WERI-Rb-1 (cell line): ENCODE measurements around the gene PIP5K1C.

Experiments used
- DNase-seq: peaks from one replicate; pipeline ENCODE4 v3.0.0-alpha.2; 2020
- H3K27ac ChIP-seq: fragments of 250-450 bp; sonication (Bioruptor Pico); 2 replicates; pipeline ENCODE4 v1.5.1; 2020; ENCODE audit warnings: mild to moderate bottlenecking, moderate library complexity
- H3K27me3 ChIP-seq: fragments of 250-450 bp; sonication (Bioruptor Pico); 2 replicates; pipeline ENCODE4 v1.5.1; 2021; ENCODE audit warnings: mild to moderate bottlenecking, low read depth, moderate library complexity; ENCODE audit not compliant: insufficient read depth, severe bottlenecking
- H3K36me3 ChIP-seq: fragments of 250-450 bp; sonication (Bioruptor Pico); 2 replicates; pipeline ENCODE4 v1.5.1; 2020; ENCODE audit warnings: mild to moderate bottlenecking, moderate library complexity
- H3K4me3 ChIP-seq: 2 replicates; pipeline ENCODE4 v1.5.1; 2011; ENCODE audit warnings: low read depth, mild to moderate bottlenecking, control low read depth, low read length
- H3K9me3 ChIP-seq: fragments of 250-450 bp; sonication (Bioruptor Pico); 2 replicates; pipeline ENCODE4 v1.5.1; 2021; ENCODE audit warnings: mild to moderate bottlenecking, moderate library complexity; ENCODE audit not compliant: severe bottlenecking
- CTCF ChIP-seq: IDR thresholded peaks from 2 replicates; pipeline ENCODE4 v1.5.1; 2011; ENCODE audit warnings: low read depth, mild to moderate bottlenecking, control low read depth, inconsistent platforms, low read length

Gene PIP5K1C

DNA sequence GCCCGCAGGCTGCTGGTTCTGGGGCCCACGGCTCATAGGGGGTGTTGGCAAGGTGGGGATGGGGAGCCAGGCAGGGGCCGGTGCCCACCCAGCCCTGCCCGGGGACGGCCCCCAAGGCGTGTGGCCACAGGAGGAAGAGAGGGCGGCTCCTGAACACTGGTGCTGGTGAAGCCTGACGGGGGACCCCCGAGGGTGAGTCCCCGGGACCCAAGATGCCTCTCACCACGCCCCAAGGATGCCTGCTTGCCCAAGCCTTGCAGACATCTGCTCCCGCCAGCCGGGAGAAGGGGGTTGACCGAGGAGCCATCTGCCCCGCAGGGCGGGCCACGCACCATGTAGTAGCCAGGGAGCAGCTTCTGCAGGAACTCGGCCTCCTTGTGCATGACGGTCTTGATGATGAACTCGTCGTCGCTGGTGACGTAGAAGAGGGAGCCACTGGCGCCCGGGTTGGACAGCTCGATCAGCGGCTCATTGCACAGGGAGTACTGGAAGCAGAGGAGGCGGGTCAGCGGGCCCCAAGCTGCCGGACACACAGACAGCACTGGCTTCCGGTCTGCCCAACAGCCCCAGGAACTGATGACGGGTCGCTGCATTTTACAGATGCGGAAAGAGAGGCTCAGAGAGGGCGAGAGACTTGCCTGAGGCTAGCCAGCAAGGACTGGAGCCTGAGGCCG, 44.1 kb downstream of the PIP5K1C start:
- Histone ChIP-seq H3K27me3 (no peaks in the 10 kb centered on the region), H3K27ac (peak overlapping the region; percentile 99), H3K9me3 (no peaks in the 10 kb centered on the region), H3K36me3 (peaks cover 94% of the 10 kb centered on the region), H3K4me3 (peak overlapping the region; percentile 17; the same call in 1 of the 2 replicates)
- TF ChIP-seq CTCF: no peak
- peak; percentile 93 for DNase-seq

- Histone ChIP-seq H3K27me3 (no peaks in the 10 kb centered on the region), H3K9me3 (no peaks in the 10 kb centered on the region), H3K27ac (peak overlapping the region; percentile 99), H3K36me3 (peaks cover 92% of the 10 kb centered on the region), H3K4me3 (no peak overlapping the region; the same call in 1 of the 2 replicates)
- DNase-seq: peak; percentile 98
- no peak for TF ChIP-seq CTCF
These were observed 44.7 kb downstream of the PIP5K1C start for GRCh38 chr19:3655402-3656072.

GRCh38 chr19:3653865-3654513, 46.3 kb downstream of the PIP5K1C start:
- Histone ChIP-seq H3K4me3 (no peak overlapping the region), H3K27me3 (no peaks in the 10 kb centered on the region), H3K36me3 (peaks cover 83% of the 10 kb centered on the region), H3K9me3 (no peaks in the 10 kb centered on the region), H3K27ac (peak overlapping the region; percentile 99)
- peak; percentile 55 for DNase-seq
- peak; percentile 70 for TF ChIP-seq CTCF

- TF ChIP-seq CTCF: no peak
- Histone ChIP-seq H3K9me3 (no peaks in the 10 kb centered on the region), H3K36me3 (peaks cover 80% of the 10 kb centered on the region), H3K4me3 (no peak overlapping the region), H3K27me3 (no peaks in the 10 kb centered on the region), H3K27ac (peak overlapping the region; percentile 99)
- DNase-seq: no peak
These were observed 47.0 kb downstream of the PIP5K1C start for GRCh38 chr19:3653081-3653795.

DNA sequence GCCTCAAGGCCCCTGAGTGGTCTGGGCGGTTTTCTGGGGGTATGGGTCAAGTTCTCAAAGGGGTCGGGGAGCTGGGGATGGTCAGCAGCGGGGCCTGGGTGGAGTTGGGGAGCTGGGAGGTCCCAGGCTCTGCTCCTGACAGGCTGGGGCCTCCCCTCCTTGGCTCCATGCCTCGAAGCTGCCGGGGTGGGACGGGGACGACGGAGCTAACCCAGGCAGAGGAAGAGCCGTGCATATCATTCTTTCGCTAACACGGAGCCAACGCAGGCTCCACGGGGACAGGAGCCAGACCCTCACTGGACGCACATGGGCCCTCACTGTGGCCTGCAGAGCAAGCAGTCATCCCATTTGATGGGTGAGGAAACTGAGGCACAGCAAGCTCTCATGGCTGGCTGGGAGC, 47.8 kb downstream of the PIP5K1C start:
- no peak overlapping the region for H3K4me3 ChIP-seq
- no peaks in the 10 kb centered on the region for H3K9me3 ChIP-seq
- H3K36me3 ChIP-seq: peaks cover 80% of the 10 kb centered on the region
- no peak for TF ChIP-seq CTCF
- no peak overlapping the region for H3K27ac ChIP-seq
- DNase-seq: no peak
- no peaks in the 10 kb centered on the region for H3K27me3 ChIP-seq
